ENCODE data around the gene CPT1B. TPM values are rescaled to one million over a fixed set of nuclear protein-coding genes. Genes with fewer than 3 reads are reported as not detected.
"Not testable (repeated sequence)": the region's sequence is repeated elsewhere in the genome, so short reads cannot be mapped to it uniquely, and the experiment has no call there.

The CPT1B gene
- total RNA-seq, 2 donors from 2014 or later, result 40.3 to 102 TPM

DNA sequence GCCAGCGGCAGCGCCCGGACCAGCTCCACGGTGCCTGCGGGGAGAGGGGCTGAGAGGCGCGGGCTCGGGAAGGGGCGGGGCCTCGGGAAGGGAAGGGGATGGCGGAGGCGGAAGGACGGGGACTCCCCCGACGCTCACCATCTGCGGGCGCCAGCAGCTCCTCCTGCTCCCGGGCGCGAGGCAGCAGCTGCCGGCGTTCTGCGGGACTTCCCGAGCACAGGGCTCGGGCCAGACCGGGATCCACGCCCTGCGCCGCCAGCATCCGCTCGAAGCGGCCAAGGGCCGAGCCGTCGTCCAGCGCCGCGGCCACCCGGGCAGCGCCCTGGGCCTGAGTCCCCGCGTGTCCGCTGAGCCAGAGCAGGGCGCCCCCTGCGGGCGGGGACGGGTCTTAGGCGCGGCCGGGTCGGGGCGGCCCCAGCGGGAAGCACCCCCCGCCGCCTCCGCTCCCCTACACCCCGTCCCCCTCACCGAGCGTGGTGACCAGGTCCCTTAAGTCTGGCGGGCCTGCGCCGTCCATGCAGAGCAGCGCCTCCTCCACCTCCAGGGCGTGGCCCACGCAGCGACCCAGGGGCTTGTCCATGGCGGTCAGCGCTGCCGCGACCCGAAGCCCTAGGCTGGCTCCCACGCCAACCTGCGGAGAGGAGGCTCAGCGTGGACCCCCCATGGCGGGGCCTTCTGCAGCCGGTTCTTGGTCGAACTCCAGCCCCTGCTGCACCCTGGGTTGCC, 52.0 kb downstream of the CPT1B start:
- Mint-ChIP-seq H3K27me3 (no peaks in the 10 kb centered on the region), H3K9me3 (no peaks in the 10 kb centered on the region), H3K4me3 (peak overlapping the region; percentile 88), H3K27ac (peak overlapping the region; percentile 93 to 95), H3K4me1 (ENCODE audit: low read depth in 2 of 2) (peaks cover 29 to 34% of the 10 kb centered on the region in 2 donors), H3K36me3 (no peaks in the 10 kb centered on the region)
- peak; percentile 59 to 72 for ATAC-seq
- peak; percentile 93 for DNase-seq (ENCODE audit: low spot score)

DNA sequence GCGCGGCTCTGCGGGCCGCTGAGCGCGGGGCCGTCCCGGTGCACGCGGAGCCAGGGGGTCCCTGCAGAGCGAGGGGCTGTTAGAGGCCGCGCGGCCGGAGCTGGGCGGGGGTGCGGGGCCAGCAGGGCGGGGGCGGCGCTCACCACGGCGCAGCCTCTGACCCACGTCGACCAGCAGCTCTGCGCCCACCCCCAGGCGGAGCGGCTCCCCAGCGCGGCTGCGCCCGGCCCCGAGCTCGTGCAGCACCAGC, 52.4 kb downstream of the CPT1B start:
- ATAC-seq (no peak), DNase-seq (ENCODE audit: low spot score) (no peak)
- Mint-ChIP-seq H3K4me3 (peak overlapping the region; percentile 87), H3K36me3 (no peaks in the 10 kb centered on the region), H3K27me3 (no peaks in the 10 kb centered on the region), H3K27ac (peak overlapping the region; percentile 54 to 90), H3K4me1 (ENCODE audit: low read depth in 2 of 2) (peaks cover 29 to 34% of the 10 kb centered on the region in 2 donors), H3K9me3 (no peaks in the 10 kb centered on the region)

DNA sequence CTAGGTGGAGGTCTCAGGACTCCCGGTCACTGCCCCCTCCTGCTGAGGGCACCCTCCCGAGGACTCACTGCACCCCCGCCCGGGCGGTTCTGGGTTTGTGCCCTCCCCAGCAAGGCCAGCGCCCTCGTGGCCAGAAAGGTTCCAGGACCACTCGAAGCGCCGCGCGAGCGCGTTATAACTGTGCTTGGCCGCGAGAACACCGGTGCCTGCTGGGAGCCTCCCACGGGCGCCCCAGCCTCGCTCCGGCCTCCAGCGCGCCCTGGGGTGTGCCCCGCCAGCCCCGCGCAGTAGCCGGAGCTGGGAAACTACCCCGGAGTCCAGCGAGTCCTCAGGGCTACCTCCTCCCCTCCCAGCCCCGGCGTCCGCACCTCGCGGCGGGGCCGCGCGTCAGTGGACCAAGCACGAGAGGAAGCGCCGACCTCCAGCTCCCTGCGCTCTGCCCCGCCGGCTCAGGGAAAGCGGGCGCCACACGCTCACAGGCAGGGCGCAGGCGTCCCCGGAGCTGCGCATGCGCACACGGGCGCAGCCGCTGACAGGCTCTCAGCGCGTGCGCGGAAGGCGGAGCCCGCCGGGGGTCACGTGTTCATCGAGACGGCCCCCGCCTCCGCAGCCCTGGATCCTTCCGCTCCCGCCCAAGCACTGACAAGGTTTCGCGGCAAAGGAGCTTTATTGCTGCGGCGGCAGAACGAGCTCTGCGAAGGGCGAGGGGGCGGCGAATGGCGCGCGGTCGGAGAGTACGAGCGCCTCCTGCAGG, 52.9 kb downstream of the CPT1B start, which contains the start of gene SCO2:
Gene SCO2 (minus strand): TSS at position 495 of the 754 bp plus-strand sequence. CDS start 1,187 bp downstream, outside the sequence.
- Mint-ChIP-seq H3K4me3 (peak within 1 kb of the TSS; percentile 88), H3K9me3 (no peaks in the 10 kb centered on the region), H3K27ac (peak within 1 kb of the TSS; percentile 90 to 95), H3K36me3 (no peaks in the 10 kb centered on the region), H3K27me3 (no peaks in the 10 kb centered on the region), H3K4me1 (ENCODE audit: low read depth in 2 of 2) (peaks cover 29 to 34% of the 10 kb centered on the region in 2 donors)
- DNase-seq (ENCODE audit: low spot score) (peak; percentile 98), ATAC-seq (peak; percentile 69 to 75)

DNA sequence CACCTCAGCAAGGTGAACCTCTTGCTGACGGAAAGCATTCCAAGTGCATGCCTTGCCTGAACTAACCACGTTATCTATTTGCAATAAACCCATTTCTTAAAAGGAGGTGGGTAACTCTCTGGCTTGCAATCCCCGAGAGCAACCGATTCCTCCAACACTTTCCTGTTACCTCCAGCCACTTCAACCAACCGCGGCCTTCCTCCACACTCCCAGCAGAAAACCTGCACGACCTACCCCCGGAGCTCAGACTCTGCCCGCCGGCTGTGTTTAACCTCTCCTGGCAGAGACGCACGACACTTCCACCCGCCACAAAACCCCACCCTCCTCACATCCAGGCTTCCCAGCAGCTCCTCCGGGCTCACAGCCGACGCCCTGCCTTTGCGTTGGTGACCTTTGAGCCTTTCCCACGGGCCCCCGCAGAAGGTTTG, 53.5 kb downstream of the CPT1B start:
- Mint-ChIP-seq H3K36me3 (no peaks in the 10 kb centered on the region), H3K4me3 (peak overlapping the region; percentile 87), H3K9me3 (no peaks in the 10 kb centered on the region), H3K27me3 (no peaks in the 10 kb centered on the region), H3K4me1 (ENCODE audit: low read depth in 2 of 2) (peaks cover 29 to 34% of the 10 kb centered on the region in 2 donors), H3K27ac (peak overlapping the region; percentile 54 to 90)
- ATAC-seq (no peak), DNase-seq (ENCODE audit: low spot score) (no peak)

DNA sequence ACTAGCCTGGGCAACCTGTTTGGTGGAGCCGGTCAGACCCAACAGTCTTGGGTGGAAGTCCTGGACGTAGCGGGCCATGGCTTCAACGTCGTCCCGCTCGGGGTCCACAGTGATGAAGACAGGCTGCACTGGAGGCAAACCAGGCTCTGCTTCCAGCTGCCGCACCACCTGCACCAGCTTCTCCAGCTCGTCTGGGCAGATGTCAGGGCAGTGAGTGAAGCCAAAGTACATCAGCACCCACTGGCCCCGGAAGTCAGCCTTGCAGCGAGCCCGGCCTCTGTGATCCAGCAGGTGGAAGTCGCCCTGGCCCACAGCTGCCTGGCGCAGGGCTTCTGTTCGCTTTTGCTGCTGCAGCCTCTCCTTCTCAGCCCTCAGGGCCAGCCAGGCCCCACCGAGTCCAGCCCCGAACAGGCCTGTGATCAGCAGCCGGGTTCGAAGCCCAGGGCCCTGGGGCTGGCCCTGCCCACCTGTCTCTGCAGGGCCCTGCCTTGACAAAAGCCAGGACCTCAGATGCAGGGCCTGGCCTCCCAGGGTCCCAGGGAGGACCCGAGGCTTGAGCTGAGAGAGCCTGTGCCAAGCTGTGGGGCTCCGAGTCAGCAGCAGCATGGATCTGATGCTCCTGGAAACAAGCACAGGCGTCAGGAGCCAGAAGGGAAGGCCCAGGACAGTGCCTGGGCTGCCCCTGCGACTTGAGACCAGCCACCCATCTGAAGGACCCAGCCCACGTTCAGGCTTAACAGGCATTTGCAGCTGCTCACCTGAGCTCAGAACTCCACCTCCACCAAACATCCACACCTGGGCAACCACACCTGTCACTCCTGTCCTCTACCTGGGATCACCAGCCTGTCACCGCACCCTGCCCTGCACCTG, 54.2 kb downstream of the CPT1B start:
- peak; percentile 58 for DNase-seq (ENCODE audit: low spot score)
- H3K4me3 Mint-ChIP-seq, result peak overlapping the region; percentile 87
- no peaks in the 10 kb centered on the region for H3K36me3 Mint-ChIP-seq
- H3K9me3 Mint-ChIP-seq, result no peaks in the 10 kb centered on the region
- no peak for ATAC-seq
- peak overlapping the region; percentile 54 to 90 for H3K27ac Mint-ChIP-seq
- no peaks in the 10 kb centered on the region for H3K27me3 Mint-ChIP-seq
- peaks cover 29 to 34% of the 10 kb centered on the region in 2 donors for H3K4me1 Mint-ChIP-seq (ENCODE audit: low read depth in 2 of 2)

DNA sequence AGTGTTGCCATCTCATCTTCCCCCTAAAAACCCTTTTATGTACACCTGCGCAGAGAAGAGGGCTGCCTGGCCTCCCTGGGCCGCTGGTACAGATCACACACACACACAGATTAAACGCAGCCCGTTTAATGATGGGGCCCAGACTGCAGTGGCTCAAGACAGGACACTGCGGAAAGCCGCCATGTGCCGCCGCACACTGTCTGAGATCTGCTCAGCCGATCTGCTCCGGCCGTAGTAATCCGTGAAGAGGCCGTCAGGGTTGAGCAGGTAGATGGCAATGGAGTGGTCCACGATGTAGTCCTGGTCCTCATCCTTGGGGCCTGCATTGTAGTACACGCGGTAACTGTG, 54.8 kb downstream of the CPT1B start:
- no peaks in the 10 kb centered on the region for H3K27me3 Mint-ChIP-seq
- no peak overlapping the region for H3K4me3 Mint-ChIP-seq
- DNase-seq (ENCODE audit: low spot score), result no peak
- peaks cover 24 to 28% of the 10 kb centered on the region in 2 donors for H3K4me1 Mint-ChIP-seq (ENCODE audit: low read depth in 2 of 2)
- H3K27ac Mint-ChIP-seq, result no peak overlapping the region
- no peaks in the 10 kb centered on the region for H3K9me3 Mint-ChIP-seq
- no peaks in the 10 kb centered on the region for H3K36me3 Mint-ChIP-seq
- no peak for ATAC-seq

DNA sequence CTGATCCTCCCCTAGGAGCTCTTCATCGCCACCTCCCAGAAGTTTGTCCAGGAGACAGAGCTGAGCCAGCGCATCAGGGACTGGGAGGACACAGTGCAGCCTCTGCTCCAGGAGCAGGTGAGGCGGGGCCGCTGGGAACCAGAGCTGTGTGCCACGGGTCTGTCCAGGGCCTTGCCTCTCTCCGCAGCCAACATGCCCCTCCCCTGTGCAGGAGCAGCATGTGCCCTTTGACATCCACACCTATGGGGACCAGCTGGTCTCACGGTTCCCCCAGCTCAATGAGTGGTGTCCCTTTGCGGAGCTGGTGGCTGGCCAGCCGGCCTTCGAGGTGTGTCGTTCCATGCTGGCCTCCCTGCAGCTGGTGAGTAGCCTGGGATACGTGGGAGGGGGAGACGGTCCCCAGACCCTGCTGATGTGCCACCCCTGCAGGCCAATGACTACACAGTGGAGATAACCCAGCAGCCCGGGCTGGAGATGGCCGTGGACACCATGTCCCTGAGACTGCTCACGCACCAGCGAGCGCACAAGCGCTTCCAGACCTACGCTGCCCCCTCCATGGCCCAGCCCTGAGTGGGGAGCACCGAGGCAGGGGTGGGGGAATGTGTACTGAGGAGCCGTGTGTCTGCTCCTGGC, 55.3 kb downstream of the CPT1B start:
- no peak for DNase-seq (ENCODE audit: low spot score)
- Mint-ChIP-seq H3K27me3 (no peaks in the 10 kb centered on the region), H3K4me1 (ENCODE audit: low read depth in 2 of 2) (peaks cover 19 to 23% of the 10 kb centered on the region in 2 donors), H3K36me3 (no peaks in the 10 kb centered on the region), H3K9me3 (no peaks in the 10 kb centered on the region), H3K27ac (no peak overlapping the region), H3K4me3 (no peak overlapping the region)
- no peak for ATAC-seq

DNA sequence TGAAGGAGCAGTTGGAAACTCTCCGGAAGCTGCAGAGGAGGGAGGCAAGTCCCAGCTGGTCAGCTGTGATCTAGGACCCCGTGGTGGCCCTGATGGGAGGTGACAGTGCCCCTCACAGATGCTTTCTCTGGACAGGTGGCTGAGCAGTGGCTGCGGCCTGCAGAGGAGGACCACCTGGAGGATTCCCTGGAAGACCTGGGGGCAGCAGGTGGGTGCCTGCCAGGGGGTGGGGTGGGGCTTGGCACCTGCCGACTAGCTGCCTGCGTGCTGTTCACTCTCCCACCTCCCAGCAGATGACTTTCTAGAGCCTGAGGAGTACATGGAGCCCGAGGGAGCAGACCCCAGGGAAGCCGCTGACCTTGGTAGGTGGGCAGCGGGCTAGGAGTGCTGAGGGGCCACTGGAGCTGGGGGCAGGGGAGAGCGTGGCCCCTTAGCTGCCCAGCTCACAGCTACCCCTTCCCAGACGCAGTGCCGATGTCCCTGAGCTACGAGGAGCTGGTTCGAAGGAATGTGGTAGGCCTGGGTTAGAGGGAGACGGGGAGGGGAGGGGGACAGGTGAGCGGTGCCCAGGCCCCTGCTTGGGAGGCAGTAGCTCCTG, 55.9 kb downstream of the CPT1B start:
- H3K27me3 Mint-ChIP-seq, result no peaks in the 10 kb centered on the region
- H3K4me1 Mint-ChIP-seq (ENCODE audit: low read depth in 2 of 2), result peaks cover 13 to 17% of the 10 kb centered on the region in 2 donors
- no peak overlapping the region for H3K4me3 Mint-ChIP-seq
- no peak overlapping the region for H3K27ac Mint-ChIP-seq
- H3K9me3 Mint-ChIP-seq, result no peaks in the 10 kb centered on the region
- no peaks in the 10 kb centered on the region for H3K36me3 Mint-ChIP-seq
- DNase-seq (ENCODE audit: low spot score), result no peak
- ATAC-seq, result no peak

DNA sequence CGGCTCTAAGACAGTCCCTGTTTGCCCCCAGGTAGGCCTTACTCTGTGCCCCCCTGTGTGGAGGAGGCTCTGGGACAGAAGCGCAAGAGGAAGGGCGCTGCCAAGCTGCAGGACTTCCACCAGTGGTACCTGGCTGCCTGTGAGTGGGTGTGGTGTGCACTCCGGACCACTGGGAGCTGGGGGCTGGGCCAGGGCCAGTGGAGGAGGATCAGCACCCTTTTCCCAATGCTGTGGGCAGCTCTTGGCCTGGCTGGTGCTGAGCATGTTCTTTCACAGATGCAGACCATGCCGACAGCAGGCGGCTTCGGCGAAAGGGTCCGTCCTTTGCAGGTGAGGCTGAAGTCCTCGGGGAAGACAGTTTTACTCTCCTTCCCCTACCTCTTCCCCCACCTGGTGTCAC, 56.5 kb downstream of the CPT1B start:
- Mint-ChIP-seq H3K36me3 (no peaks in the 10 kb centered on the region), H3K9me3 (no peaks in the 10 kb centered on the region), H3K27ac (no peak overlapping the region), H3K4me3 (no peak overlapping the region), H3K4me1 (ENCODE audit: low read depth in 2 of 2) (peaks cover 8 to 11% of the 10 kb centered on the region in 2 donors), H3K27me3 (no peaks in the 10 kb centered on the region)
- ATAC-seq (no peak), DNase-seq (ENCODE audit: low spot score) (no peak)

DNA sequence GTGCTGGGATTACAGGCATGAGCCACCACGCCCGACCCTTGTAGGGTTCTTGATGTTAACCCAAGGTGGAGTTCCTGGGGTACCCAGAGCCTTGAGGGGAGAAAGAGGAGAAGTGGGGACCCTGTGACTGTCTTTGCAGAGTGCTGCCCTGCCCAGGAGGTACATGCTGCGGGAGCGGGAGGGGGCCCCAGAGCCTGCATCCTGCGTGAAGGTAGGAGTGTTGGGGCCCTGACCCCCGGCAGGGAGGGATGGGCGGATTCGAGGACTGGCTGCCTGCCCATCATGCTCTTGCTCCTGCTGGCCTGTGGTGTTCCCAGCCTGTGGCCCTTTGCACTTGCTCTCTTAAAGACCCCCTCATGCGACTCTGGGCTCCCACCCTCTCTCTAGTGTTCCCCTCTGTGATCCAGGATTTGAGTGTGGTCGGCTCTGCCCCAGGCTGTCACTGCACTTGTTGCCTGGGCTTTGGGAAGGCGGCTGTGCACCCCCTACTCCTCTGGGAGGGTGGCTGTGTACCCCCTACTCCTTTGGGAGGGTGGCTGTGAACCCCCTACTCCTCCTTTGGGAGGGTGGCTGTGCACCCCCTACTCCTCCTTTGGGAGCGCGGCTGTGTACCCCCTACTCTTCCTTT, 57.3 kb downstream of the CPT1B start:
- Mint-ChIP-seq H3K36me3 (no peaks in the 10 kb centered on the region), H3K27ac (no peak overlapping the region), H3K4me3 (no peak overlapping the region), H3K27me3 (no peaks in the 10 kb centered on the region), H3K4me1 (ENCODE audit: low read depth in 2 of 2) (peaks cover 9 to 12% of the 10 kb centered on the region in 2 donors), H3K9me3 (no peaks in the 10 kb centered on the region)
- no peak for ATAC-seq
- DNase-seq (ENCODE audit: low spot score), result no peak

DNA sequence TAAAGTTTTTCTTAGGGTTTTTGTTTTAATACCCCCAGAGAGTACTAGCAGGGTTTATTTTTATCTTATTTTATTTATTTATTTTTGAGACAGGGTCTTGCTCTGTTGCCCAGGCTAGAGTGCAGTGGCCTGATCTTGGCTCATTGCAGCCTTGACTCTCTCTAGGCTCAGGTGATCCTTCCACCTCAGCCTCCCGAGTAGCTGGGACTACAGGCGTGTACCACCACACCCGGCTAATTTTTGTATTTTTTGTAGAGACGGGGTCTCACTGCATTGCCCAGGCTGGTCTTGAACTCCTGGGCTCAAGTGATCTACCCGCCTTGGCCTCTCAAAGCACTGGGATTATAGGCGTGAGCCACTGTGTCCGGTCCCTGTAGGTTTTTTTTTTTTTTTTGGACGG, 58.0 kb downstream of the CPT1B start:
- DNase-seq (ENCODE audit: low spot score); H3K27me3 Mint-ChIP-seq; H3K36me3 Mint-ChIP-seq; H3K27ac Mint-ChIP-seq; H3K9me3 Mint-ChIP-seq; H3K4me3 Mint-ChIP-seq; ATAC-seq: not testable (repeated sequence)
- H3K4me1 Mint-ChIP-seq (ENCODE audit: low read depth in 2 of 2), result peaks cover 14 to 16% of the 10 kb centered on the region in 2 donors

DNA sequence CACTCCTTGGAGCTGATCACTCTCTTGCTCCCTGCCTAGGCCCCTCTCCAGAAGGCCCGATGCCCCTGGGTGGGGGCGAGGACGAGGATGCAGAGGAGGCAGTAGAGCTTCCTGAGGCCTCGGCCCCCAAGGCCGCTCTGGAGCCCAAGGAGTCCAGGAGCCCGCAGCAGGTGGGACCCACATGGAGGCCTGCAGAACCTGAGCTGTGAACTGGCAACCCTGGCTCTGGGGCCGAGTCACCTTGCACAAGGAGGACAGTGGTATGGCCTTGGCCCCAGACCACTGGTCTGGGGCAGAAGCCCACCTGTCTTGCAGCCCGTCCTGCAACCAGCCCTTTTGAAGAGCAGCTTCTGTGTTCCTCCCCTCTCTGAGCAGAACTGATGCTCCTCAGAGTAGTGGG, 59.1 kb downstream of the CPT1B start:
- no peak for ATAC-seq
- H3K36me3 Mint-ChIP-seq, result no peaks in the 10 kb centered on the region

More for the DNA sequence above, 59.1 kb downstream of the CPT1B start:
- Mint-ChIP-seq H3K4me1 (ENCODE audit: low read depth in 2 of 2) (peaks cover 12% of the 10 kb centered on the region in 2 donors), H3K27me3 (no peaks in the 10 kb centered on the region), H3K27ac (no peak overlapping the region), H3K4me3 (no peak overlapping the region), H3K9me3 (no peaks in the 10 kb centered on the region)
- DNase-seq (ENCODE audit: low spot score), result no peak
